SK-N-SH (cell line): Measurements from ENCODE around the gene MIPEP.

Source experiments
- CTCF ChIP-seq: fragments of 200-600 bp; sonication (generic); IDR thresholded peaks from 2 replicates; pipeline ENCODE4 v1.6.1; 2017; ENCODE audit warnings: antibody characterized with exemption, mild to moderate bottlenecking, moderate library complexity
- EP300 ChIP-seq, 2 experiments: IDR thresholded peaks; 2 replicates each; pipeline versions ENCODE4 v1.4.0 to v1.6.1; 2012; ENCODE audit warnings: borderline replicate concordance in 1 of 2, low read depth in 1 of 2, low read length in 1 of 2
- GATA2 ChIP-seq: sonication (generic); formaldehyde crosslinking; IDR thresholded peaks from 2 replicates; pipeline ENCODE4 v1.5.0; 2020; ENCODE audit warnings: mild to moderate bottlenecking, missing genetic modification reagents
- MAX ChIP-seq: IDR thresholded peaks from 2 replicates; pipeline ENCODE4 v1.4.0; 2012; ENCODE audit warnings: low read depth
- POLR2AphosphoS5 ChIP-seq: IDR thresholded peaks from 2 replicates; pipeline ENCODE4 v1.6.1; 2012; ENCODE audit warnings: low read depth, low read length
- RCOR1 ChIP-seq: fragments of 150-350 bp; IDR thresholded peaks from 2 replicates; pipeline ENCODE4 v1.6.1; 2017; ENCODE audit warnings: antibody characterized with exemption, low read length
- REST ChIP-seq: IDR thresholded peaks from 2 replicates; pipeline ENCODE4 v1.6.1; 2012; ENCODE audit warnings: mild to moderate bottlenecking, low read depth, low read length, moderate library complexity
- TAF1 ChIP-seq: IDR thresholded peaks from 2 replicates; pipeline ENCODE4 v1.6.1; 2012; ENCODE audit warnings: low read depth, mild to moderate bottlenecking, low read length, moderate library complexity, borderline replicate concordance
- ZBTB33 ChIP-seq: IDR thresholded peaks from 2 replicates; pipeline ENCODE4 v1.4.0; 2012; ENCODE audit warnings: low read depth, borderline replicate concordance

GRCh38 chr13:23806874-23807526 is 82.2 kb downstream of the MIPEP start:
- TF ChIP-seq GATA2 (CRISPR knock-in tag) (no peak), EP300 (IDR thresholded peaks at IDR 0.05; ENCODE audit: borderline replicate concordance in 1 of 2, low read depth in 1 of 2, low read length in 1 of 2) (no peak), TAF1 (no peak), MAX (no peak), CTCF (no peak), REST (no peak), RCOR1 (no peak), ZBTB33 (no peak), POLR2AphosphoS5 (no peak)
